CD4-positive, alpha-beta T cell (primary cell): Measurements from ENCODE around the gene TSSK6. TPM values are rescaled to one million over a fixed set of nuclear protein-coding genes. Genes with fewer than 3 reads are reported as not detected.

Experiments
- ATAC-seq: fragments of 200-7000 bp; cut with Tn5 transposase; one replicate; pipeline ENCODE4 v1.10.0; 2022; ENCODE audit warnings: mild to moderate bottlenecking; ENCODE audit not compliant: poor library complexity
- CTCF ChIA-PET: fragments of 350-600 bp; sonication (Branson Sonifier 250); formaldehyde crosslinking; loops from one replicate; lab custom pipeline; 2021; ENCODE audit warnings: antibody characterized with exemption, inconsistent platforms; lab: Charles Lee
- POLR2A ChIA-PET: fragments of 350-600 bp; sonication (Branson Sonifier 250); formaldehyde crosslinking; loops from one replicate; lab custom pipeline; 2021; ENCODE audit warnings: antibody characterized with exemption, inconsistent platforms; lab: Charles Lee
- DNase-seq, 14 experiments: peaks; one replicate each; pipeline ENCODE4 v3.0.0-alpha.2; 2013 to 2020; ENCODE audit warnings: mixed read lengths in 2 of 14
- H3K27ac ChIP-seq, 2 donors: one replicate each; pipeline versions ENCODE4 v1.5.1 to v1.7.0; 2013; ENCODE audit warnings: low read length in 2 of 2, low read depth in 1 of 2, mild to moderate bottlenecking in 1 of 2
- H3K27me3 ChIP-seq, 2 experiments: 1 replicate in 1 of 2; 2 replicates in 1 of 2; pipeline versions ENCODE4 v1.6.1 to v1.7.0; 2013; ENCODE audit warnings: low read length in 2 of 2, control low read depth in 1 of 2, mild to moderate bottlenecking in 1 of 2, moderate library complexity in 1 of 2; ENCODE audit not compliant: insufficient read depth in 2 of 2, control insufficient read depth in 1 of 2
- H3K36me3 ChIP-seq: one replicate; pipeline ENCODE4 v1.6.1; 2013; ENCODE audit warnings: low read length, control low read depth; ENCODE audit not compliant: insufficient read depth
- H3K4me1 ChIP-seq: one replicate; pipeline ENCODE4 v1.6.1; 2013; ENCODE audit warnings: low read length, control low read depth; ENCODE audit not compliant: insufficient read depth
- H3K4me3 ChIP-seq: one replicate; pipeline ENCODE4 v1.5.1; 2013; ENCODE audit warnings: mild to moderate bottlenecking, low read length, moderate library complexity
- H3K9me3 ChIP-seq, 2 experiments: 1 replicate in 1 of 2; 2 replicates in 1 of 2; pipeline versions ENCODE4 v1.6.1 to v1.7.0; 2013; ENCODE audit warnings: low read length in 2 of 2, mild to moderate bottlenecking in 2 of 2, control low read depth in 1 of 2, moderate library complexity in 1 of 2; ENCODE audit not compliant: control insufficient read depth in 1 of 2, insufficient read depth in 1 of 2
- H3K27ac Mint-ChIP-seq: one replicate; pipeline ENCODE4 v1.8.0; 2020; ENCODE audit warnings: mixed read lengths
- H3K27me3 Mint-ChIP-seq: one replicate; pipeline ENCODE4 v1.8.0; 2021; ENCODE audit warnings: mixed read lengths
- H3K36me3 Mint-ChIP-seq: one replicate; pipeline ENCODE4 v1.8.0; 2021; ENCODE audit warnings: low read depth, mixed read lengths
- H3K4me1 Mint-ChIP-seq: one replicate; pipeline ENCODE4 v1.8.0; 2021; ENCODE audit warnings: low read depth, mixed read lengths
- H3K4me3 Mint-ChIP-seq: one replicate; pipeline ENCODE4 v1.8.0; 2020; ENCODE audit warnings: mild to moderate bottlenecking, mixed read lengths
- H3K9me3 Mint-ChIP-seq: one replicate; pipeline ENCODE4 v1.8.0; 2020; ENCODE audit warnings: mixed read lengths
- intact Hi-C, 2 experiments: fragments of 100-400 bp; cut with DNase I in 1 of 2; cut with micrococcal nuclease in 1 of 2; formaldehyde crosslinking; loops; one replicate each; pipeline versions ENCODE4 v1.15.1 to v1.9.0; 2023 to 2025; cut with DNase I, micrococcal nuclease
- total RNA-seq, 174 experiments: library from RNA in 2 of 174; stranded (reverse) in 2 of 174; gene quantifications; one replicate each; pipeline ENCODE4 v1.2.3 and lab custom pipeline; 2021 to 2026
- TF ChIP-seq, protein P1 (sequence below): fragments of 200-600 bp; IDR thresholded peaks from one replicate; pipeline ENCODE4 v1.8.0; 2022; ENCODE audit warnings: antibody characterized with exemption, mild to moderate bottlenecking

TSSK6 gene
- total RNA-seq, 2 experiments from 2014 or later, result 3.4 to 5.5 TPM

DNA sequence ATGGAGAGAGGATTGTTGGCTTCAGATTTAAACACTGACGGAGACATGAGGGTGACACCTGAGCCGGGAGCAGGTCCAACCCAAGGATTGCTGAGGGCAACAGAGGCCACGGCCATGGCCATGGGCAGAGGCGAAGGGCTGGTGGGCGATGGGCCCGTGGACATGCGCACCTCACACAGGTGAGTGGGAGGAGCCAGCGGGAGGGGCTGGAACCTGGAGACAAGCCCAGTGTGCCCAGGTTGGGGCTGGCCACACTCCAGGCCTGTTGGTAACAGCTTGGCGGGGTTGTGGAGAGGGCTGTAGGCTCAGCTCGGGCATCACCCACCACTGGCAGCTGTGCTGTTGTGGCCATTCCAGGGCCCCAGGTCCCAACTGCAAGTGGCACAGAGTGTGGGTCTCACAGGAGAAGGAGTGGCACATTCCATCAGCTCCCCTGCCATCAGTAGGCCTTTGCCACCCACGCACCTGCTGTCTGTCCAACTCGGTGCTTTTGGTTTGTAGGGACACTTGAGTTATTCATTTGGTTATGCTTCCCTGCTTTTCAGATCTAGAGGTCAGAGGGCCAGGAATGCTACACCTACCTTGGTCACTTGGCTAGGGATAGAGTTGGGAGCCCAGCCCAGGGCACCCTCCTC is 49.8 kb downstream of the TSSK6 start:
- Mint-ChIP-seq H3K36me3 (peaks cover 67% of the 10 kb centered on the region), H3K27me3 (no peaks in the 10 kb centered on the region), H3K4me3 (no peak overlapping the region), H3K4me1 (peaks cover 54% of the 10 kb centered on the region), H3K27ac (peak overlapping the region; percentile 10), H3K9me3 (peaks cover 8% of the 10 kb centered on the region)
- intact Hi-C loops, result no loop called here
- H3K27me3 ChIP-seq, result no peaks in the 10 kb centered on the region
- H3K9me3 ChIP-seq, result peaks cover 10 to 18% of the 10 kb centered on the region in 2 experiments
- no peak for ATAC-seq
- ChIA-PET POLR2A (interaction anchor here (1.3 kb wide), 1 partner anchor 24 kb away, joined by 3 read pairs; no protein-coding TSS in a partner anchor), CTCF (no interaction called here)
- peaks cover 54% of the 10 kb centered on the region for H3K4me1 ChIP-seq
- no peak overlapping the region for H3K4me3 ChIP-seq
- TF ChIP-seq, protein P1, sequence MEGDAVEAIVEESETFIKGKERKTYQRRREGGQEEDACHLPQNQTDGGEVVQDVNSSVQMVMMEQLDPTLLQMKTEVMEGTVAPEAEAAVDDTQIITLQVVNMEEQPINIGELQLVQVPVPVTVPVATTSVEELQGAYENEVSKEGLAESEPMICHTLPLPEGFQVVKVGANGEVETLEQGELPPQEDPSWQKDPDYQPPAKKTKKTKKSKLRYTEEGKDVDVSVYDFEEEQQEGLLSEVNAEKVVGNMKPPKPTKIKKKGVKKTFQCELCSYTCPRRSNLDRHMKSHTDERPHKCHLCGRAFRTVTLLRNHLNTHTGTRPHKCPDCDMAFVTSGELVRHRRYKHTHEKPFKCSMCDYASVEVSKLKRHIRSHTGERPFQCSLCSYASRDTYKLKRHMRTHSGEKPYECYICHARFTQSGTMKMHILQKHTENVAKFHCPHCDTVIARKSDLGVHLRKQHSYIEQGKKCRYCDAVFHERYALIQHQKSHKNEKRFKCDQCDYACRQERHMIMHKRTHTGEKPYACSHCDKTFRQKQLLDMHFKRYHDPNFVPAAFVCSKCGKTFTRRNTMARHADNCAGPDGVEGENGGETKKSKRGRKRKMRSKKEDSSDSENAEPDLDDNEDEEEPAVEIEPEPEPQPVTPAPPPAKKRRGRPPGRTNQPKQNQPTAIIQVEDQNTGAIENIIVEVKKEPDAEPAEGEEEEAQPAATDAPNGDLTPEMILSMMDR, result no peak
- no peak for DNase-seq
- H3K36me3 ChIP-seq, result peaks cover 54% of the 10 kb centered on the region
- no peak overlapping the region for H3K27ac ChIP-seq

DNA sequence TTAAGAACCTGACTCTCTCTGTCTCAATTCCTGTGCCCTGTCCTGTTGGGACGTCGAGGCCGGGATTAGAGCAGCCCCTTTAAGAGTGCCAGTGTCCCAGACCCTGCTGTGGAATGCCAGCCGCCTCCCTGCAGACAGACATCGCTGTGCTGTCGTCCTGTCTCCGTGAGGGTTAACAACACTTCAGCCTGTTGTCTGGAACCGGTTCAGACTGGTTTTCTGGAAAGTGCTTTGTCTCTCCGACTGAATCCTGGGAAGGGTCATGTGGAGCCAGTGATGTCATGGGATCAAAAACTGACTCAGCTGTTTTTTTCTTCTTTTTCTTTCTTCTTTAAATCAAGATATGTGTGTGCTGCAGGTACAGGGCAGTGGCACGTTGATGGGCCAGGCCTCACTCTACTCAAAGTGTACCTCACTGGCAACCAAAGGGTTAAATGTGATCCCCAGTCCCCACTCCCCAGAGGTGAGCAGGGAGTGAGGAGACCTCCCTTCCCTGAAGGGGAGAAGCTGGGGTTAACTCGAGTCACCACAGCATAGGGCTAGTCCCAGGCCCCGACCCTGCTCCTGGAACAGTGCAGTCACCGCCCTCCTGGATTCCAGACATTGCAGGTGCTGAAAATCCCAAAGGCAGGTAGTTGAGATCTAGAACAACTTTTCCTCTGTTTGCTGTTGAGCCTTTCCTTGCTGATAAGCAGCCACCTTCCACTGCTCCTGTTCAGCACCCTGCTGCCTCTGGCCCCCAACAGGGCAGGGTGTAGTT is 50.8 kb downstream of the TSSK6 start:
- Histone ChIP-seq H3K27ac (no peak overlapping the region), H3K4me3 (no peak overlapping the region), H3K4me1 (peaks cover 65% of the 10 kb centered on the region), H3K27me3 (no peaks in the 10 kb centered on the region), H3K36me3 (peaks cover 54% of the 10 kb centered on the region), H3K9me3 (peaks cover 10 to 18% of the 10 kb centered on the region in 2 experiments)
- ChIA-PET CTCF (no interaction called here), POLR2A (no interaction called here)
- H3K9me3 Mint-ChIP-seq, result peaks cover 8% of the 10 kb centered on the region
- intact Hi-C loops, result no loop called here
- TF ChIP-seq, protein P1, result no peak
- no peaks in the 10 kb centered on the region for H3K27me3 Mint-ChIP-seq
- no peak overlapping the region for H3K4me3 Mint-ChIP-seq
- H3K27ac Mint-ChIP-seq, result no peak overlapping the region
- DNase-seq (no peak), ATAC-seq (no peak)
- peaks cover 58% of the 10 kb centered on the region for H3K4me1 Mint-ChIP-seq
- H3K36me3 Mint-ChIP-seq, result peaks cover 64% of the 10 kb centered on the region

Other genes with a start within 250 kb of the TSSK6 start
- gene TM6SF2, start 242.2 kb downstream of the TSSK6 start, total RNA-seq, result not detected
- 10 to 100 TPM; 49.7 to 56.0 TPM for gene SUGP1, start 195.0 kb downstream of the TSSK6 start, total RNA-seq
- 100 to 1,000 TPM; 132 to 133 TPM for gene MAU2, start 194.7 kb downstream of the TSSK6 start, total RNA-seq
- gene GATAD2A, start 109.9 kb downstream of the TSSK6 start, total RNA-seq, result 100 to 1,000 TPM; 104 to 107 TPM
- gene NDUFA13, start 677 bp upstream of the TSSK6 start, total RNA-seq, result 100 to 1,000 TPM; 145 to 156 TPM
- gene YJEFN3, start 13.4 kb upstream of the TSSK6 start, total RNA-seq, result 1 to 10 TPM; 3.7 to 4.4 TPM
- gene CILP2, start 22.7 kb upstream of the TSSK6 start, total RNA-seq, result 1 to 10 TPM; 1.1 to 1.7 TPM
- 10 to 100 TPM; 50.1 to 51.8 TPM for gene PBX4, start 103.1 kb upstream of the TSSK6 start, total RNA-seq
- gene LPAR2, start 112.7 kb upstream of the TSSK6 start, total RNA-seq, result 10 to 100 TPM; 85.9 to 93.7 TPM
- 10 to 100 TPM; 89.6 to 97.0 TPM for gene GMIP, start 128.1 kb upstream of the TSSK6 start, total RNA-seq
- 10 to 100 TPM; 84.8 to 87.6 TPM for gene ATP13A1, start 148.1 kb upstream of the TSSK6 start, total RNA-seq
- 10 to 100 TPM; 58.8 to 60.6 TPM for gene ZNF101, start 153.3 kb upstream of the TSSK6 start, total RNA-seq
- 10 to 100 TPM; 36.9 to 37.3 TPM for gene ZNF14, start 217.6 kb upstream of the TSSK6 start, total RNA-seq